OCI-LY3 (cell line): Measurements from ENCODE around the gene INO80D.

Experiments used
- EZH2phosphoT487 ChIP-seq: fragments of 200-600 bp; shearing (Covaris generic); IDR thresholded peaks from 2 replicates; pipeline ENCODE4 v1.6.1; 2018; ENCODE audit warnings: antibody characterized with exemption, mixed run types, low read depth
- TF ChIP-seq, protein P1 (sequence below): fragments of 200-600, 300-600 bp; sonication (generic); IDR thresholded peaks from 2 replicates; pipeline ENCODE4 v1.5.1; 2014; ENCODE audit warnings: antibody characterized with exemption, low read length, low read depth

DNA sequence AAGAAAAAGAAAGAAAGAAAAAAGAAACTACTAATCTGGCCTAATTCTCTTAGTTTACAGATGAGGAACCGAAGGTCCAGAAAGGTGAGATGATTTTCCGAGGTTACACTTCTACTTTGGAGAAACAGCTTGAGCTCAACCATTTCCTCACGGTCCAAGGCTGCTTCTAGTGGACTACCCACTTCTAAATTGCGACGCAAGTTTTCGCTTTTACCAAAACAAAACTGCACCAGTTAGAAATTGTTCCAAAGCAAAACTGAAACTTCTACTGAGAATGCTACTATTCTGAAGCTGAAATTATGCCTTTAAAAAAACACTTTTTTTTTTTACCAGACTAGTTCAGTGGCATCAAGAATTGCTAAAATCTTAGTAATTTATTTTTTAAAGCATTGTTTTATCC lies 101.6 kb downstream of the INO80D start:
- TF ChIP-seq, protein P1, sequence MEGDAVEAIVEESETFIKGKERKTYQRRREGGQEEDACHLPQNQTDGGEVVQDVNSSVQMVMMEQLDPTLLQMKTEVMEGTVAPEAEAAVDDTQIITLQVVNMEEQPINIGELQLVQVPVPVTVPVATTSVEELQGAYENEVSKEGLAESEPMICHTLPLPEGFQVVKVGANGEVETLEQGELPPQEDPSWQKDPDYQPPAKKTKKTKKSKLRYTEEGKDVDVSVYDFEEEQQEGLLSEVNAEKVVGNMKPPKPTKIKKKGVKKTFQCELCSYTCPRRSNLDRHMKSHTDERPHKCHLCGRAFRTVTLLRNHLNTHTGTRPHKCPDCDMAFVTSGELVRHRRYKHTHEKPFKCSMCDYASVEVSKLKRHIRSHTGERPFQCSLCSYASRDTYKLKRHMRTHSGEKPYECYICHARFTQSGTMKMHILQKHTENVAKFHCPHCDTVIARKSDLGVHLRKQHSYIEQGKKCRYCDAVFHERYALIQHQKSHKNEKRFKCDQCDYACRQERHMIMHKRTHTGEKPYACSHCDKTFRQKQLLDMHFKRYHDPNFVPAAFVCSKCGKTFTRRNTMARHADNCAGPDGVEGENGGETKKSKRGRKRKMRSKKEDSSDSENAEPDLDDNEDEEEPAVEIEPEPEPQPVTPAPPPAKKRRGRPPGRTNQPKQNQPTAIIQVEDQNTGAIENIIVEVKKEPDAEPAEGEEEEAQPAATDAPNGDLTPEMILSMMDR = no peak
- no peak for TF ChIP-seq EZH2phosphoT487
